Skeletal muscle satellite cell (primary cell): ENCODE results near the gene HTATIP2. TPM values are rescaled to one million over a fixed set of nuclear protein-coding genes. Genes with fewer than 3 reads are reported as not detected.

ENCODE experiments used
- H3K27me3 ChIP-seq: 2 replicates; pipeline ENCODE4 v1.7.0; 2013; ENCODE audit warnings: low read length; ENCODE audit not compliant: control insufficient read depth, insufficient read depth
- H3K36me3 ChIP-seq: 2 replicates; pipeline ENCODE4 v1.7.0; 2013; ENCODE audit warnings: mild to moderate bottlenecking, control low read depth, low read length; ENCODE audit not compliant: insufficient read depth
- H3K4me1 ChIP-seq: 2 replicates; pipeline ENCODE4 v1.7.0; 2013; ENCODE audit warnings: low read length; ENCODE audit not compliant: control insufficient read depth, insufficient read depth
- H3K4me2 ChIP-seq: 2 replicates; pipeline ENCODE4 v1.7.0; 2013; ENCODE audit warnings: mild to moderate bottlenecking, low read length
- H3K4me3 ChIP-seq: 2 replicates; pipeline ENCODE4 v1.7.0; 2013; ENCODE audit warnings: low read length
- H3K9ac ChIP-seq: 2 replicates; pipeline ENCODE4 v1.7.0; 2013; ENCODE audit warnings: mild to moderate bottlenecking, low read depth, low read length, moderate library complexity
- H3K9me3 ChIP-seq: replicated peaks from 2 replicates; pipeline ENCODE4 v1.7.0; 2013; ENCODE audit warnings: mild to moderate bottlenecking, control low read depth, low read length
- total RNA-seq: library from RNA; depleted of rRNA; stranded (reverse); fragments of >200 nt; gene quantifications from 2 replicates; pipeline ENCODE4 v1.2.3, GENCODE V29; 2012; rRNA removed

Gene HTATIP2
- total RNA-seq = 11.6 and 28.4 TPM in 2 replicates

DNA sequence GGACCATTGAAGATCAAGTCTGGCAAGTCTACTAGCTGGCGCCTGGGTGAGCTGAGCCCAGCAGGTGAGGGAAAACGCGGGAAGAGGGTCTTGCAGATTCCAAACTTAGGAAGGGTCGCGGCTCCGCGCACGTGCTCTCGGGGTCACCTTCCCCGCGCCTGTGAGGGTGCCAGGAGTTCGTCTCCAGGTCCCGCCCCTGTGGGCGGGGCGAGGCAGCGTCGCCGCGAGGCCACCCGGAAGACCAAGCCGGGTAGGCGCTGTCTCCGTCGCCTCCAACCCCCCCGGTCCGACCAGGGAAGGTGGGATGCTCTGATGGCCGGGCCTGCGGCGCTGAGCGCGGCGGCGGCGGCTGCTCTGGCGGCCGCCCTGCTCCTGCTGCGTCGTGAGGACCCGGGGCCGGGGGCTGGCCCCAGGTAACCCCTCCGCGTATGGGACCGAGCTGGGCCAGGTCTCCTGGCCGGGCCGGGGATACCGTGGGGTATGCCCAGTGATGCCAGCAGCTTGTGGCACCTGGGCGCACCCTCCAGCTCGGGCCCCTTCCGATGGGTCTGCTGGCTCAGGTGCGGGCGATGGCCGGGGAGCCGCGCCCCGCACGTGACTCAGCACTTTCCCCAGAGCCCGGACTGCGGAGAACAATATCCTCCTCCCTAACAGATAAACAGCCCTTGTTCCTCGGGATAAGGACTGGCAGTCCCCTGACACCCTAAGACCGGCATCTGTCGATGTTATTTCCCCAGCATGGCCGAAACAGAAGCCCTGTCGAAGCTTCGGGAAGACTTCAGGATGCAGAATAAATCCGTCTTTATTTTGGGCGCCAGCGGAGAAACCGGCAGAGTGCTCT is at the start of gene HTATIP2:
TSS of gene HTATIP2 (plus strand) at position 215 of the 841 bp plus-strand sequence. CDS start at position 739, 524 bp downstream.
- Histone ChIP-seq H3K9ac (peak within 1 kb of the TSS; percentile 87), H3K4me3 (peak within 1 kb of the TSS; percentile 75), H3K9me3 (no peaks in the 10 kb centered on the region), H3K4me2 (peak within 1 kb of the TSS; percentile 89), H3K36me3 (no peaks in the 10 kb centered on the region), H3K4me1 (peaks cover 62% of the 10 kb centered on the region), H3K27me3 (no peaks in the 10 kb centered on the region)

DNA sequence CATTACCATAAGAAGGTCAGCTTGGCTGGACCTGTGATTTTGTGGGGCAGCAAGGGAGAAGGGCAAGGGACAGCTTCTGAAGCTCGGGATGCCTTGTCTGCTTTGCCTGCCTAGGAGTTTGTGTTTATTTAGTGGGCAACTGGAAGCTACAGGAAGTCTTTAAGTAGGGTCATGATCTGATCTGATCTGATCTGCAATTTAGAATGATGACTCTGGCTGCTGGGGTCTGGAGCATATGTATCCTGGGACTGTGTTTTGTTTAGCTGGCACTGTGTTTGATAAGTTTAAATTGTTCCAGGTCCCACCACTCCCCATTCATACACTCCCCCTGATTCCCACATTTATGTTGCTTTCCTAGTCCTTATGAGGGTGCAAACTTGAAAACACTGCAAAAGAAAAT is 47.7 kb upstream of the HTATIP2 start:
- H3K4me2 ChIP-seq = no peak overlapping the region
- H3K36me3 ChIP-seq = no peaks in the 10 kb centered on the region
- H3K9me3 ChIP-seq = no peaks in the 10 kb centered on the region
- no peak overlapping the region for H3K9ac ChIP-seq
- H3K4me3 ChIP-seq = no peak overlapping the region
- peaks cover 45% of the 10 kb centered on the region for H3K27me3 ChIP-seq
- no peaks in the 10 kb centered on the region for H3K4me1 ChIP-seq

DNA sequence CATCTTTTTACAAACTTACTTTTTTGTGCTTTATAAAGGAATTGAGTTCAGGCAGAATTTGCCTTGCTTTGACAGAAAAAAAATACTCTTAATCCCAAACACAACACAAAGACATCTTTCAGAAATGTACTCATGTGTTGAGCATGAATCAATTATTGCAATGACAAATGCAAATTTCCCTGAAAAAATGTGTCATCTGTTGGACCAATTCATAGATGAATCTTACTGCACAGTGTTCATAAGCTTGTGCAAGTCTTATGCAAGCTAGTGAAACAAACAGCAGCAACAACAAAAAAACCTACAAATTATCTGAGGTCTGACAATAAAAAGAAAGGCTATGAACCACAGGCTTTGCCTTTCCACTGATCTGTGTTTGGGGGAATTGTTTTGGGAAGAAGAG is 42.3 kb upstream of the HTATIP2 start:
- H3K9ac ChIP-seq = no peak overlapping the region
- H3K4me3 ChIP-seq = no peak overlapping the region
- H3K27me3 ChIP-seq = peaks cover 52% of the 10 kb centered on the region
- no peaks in the 10 kb centered on the region for H3K9me3 ChIP-seq
- H3K36me3 ChIP-seq = no peaks in the 10 kb centered on the region
- no peak overlapping the region for H3K4me2 ChIP-seq
- H3K4me1 ChIP-seq = no peaks in the 10 kb centered on the region

DNA sequence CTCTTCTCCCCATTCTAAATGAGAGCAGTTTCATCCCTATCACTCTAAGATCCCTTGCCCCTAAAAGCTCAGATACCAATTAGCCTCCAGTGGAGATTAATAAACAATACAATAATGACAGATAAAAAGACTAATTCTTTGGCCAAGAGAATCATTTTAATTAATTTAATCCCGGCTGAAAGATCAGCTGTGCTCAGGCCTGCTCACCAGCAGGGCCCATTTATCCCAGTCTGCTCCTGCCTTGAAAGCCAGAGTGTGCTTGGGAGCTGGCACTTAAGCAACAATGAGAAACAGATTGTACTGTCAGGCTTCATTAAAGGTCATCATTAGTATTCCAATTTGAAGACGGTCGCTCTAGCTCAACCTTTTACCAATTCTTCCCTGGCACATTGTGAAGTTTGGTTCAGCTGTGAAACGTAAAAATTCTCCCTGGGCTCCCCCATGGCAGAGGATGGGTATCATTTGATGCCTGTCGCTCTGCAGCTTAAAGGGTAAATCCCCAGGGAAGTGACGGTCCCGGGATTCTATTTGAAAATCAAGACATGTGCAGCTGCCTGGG is 36.1 kb upstream of the HTATIP2 start:
- no peaks in the 10 kb centered on the region for H3K9me3 ChIP-seq
- no peaks in the 10 kb centered on the region for H3K4me1 ChIP-seq
- H3K27me3 ChIP-seq = peaks cover 64% of the 10 kb centered on the region
- no peak overlapping the region for H3K4me2 ChIP-seq
- H3K4me3 ChIP-seq = no peak overlapping the region
- H3K9ac ChIP-seq = no peak overlapping the region
- no peaks in the 10 kb centered on the region for H3K36me3 ChIP-seq

DNA sequence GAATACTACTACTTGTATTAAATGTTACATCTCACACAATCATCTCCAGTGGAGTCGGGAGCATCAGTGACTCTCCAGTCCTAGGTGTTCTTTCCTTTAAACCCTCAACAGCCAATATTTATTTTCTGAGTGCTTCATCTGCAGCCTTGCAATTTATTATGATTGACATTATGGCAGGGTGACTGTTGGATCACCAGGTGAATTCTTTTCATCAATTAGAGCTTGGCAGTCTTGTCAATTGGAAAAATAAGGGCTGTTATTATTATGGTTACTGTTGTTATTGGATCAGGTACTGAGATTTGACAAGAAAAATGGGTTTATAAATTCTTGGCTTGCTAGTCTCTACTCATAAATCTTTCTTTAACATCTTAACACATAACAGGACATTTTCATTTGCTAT is 27.5 kb upstream of the HTATIP2 start:
- no peak overlapping the region for H3K9ac ChIP-seq
- no peak overlapping the region for H3K4me3 ChIP-seq
- no peaks in the 10 kb centered on the region for H3K4me1 ChIP-seq
- no peaks in the 10 kb centered on the region for H3K9me3 ChIP-seq
- no peak overlapping the region for H3K4me2 ChIP-seq
- H3K27me3 ChIP-seq = peaks cover 87% of the 10 kb centered on the region
- no peaks in the 10 kb centered on the region for H3K36me3 ChIP-seq

DNA sequence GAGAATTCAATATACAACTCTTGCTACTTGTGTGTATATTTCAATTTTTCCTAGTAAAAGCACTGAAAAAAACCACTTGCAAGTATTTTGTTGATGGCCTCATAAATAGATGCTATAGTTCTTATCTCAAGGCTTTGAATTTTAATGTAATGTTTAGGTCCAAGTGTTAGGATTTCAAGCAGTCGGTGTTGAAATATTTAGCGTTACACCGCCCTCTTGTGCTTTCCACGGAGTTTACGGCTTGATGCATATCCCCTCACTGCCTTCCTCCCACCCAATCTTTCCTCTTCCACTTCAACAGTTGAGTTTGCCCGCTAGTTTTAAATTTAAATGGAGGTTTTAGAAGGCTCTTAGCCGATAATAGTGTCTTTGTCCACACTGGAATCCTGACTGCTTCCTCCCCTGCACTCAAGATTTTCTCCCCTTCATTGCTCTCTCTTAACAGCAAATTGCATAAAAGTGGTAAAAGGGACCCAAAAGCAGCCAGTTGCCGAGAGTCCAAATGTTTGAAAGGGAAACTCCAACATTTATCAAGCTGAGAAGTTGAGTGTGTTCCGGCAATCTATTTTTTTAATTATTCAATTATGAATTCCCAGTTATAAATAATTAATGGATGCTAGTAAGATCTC is 25.9 kb upstream of the HTATIP2 start:
- Histone ChIP-seq H3K27me3 (peaks cover 88% of the 10 kb centered on the region), H3K9me3 (no peaks in the 10 kb centered on the region), H3K4me2 (no peak overlapping the region), H3K9ac (no peak overlapping the region), H3K4me3 (no peak overlapping the region), H3K4me1 (no peaks in the 10 kb centered on the region), H3K36me3 (no peaks in the 10 kb centered on the region)

DNA sequence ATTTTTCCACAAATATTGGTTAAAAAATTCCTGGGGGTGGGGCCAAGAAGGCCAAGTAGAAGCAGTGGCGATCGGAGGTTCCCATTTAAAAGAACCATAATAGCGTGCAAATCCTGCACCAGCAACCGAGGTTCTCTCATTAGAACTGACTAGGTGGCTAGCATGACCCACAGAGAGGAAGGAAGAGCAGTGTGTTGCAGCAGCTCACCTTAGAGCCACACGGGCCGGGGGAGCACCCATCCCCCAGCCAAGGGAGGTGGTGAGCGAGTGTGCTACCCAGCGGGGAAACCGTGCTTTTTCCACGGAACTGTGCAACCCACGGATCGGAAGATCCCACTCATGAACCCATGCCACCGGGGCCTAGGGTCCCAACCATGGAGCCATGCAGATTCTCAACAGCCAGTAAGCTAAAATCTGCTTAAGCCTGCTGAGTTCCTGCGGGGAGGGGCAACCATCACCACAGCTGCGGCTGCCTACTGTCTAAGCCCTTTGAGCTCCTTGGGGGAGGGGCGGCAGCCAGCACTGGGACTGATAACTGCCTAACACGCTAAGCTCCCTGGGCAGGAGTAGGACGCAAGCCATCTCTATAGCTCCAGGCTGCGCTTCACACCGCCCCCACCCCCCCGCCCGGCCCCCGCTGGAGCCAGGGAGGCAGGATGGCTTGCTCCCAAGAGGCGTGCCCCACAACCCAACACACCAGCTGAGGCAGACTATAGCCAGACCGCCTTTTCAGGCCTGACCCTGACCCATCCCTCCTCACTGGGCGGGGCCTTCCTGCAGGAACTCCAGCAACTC is 21.0 kb upstream of the HTATIP2 start:
- peaks cover 85% of the 10 kb centered on the region for H3K27me3 ChIP-seq
- no peaks in the 10 kb centered on the region for H3K9me3 ChIP-seq
- no peaks in the 10 kb centered on the region for H3K4me1 ChIP-seq
- H3K4me2 ChIP-seq = no peak overlapping the region
- H3K36me3 ChIP-seq = no peaks in the 10 kb centered on the region
- H3K4me3 ChIP-seq = no peak overlapping the region
- no peak overlapping the region for H3K9ac ChIP-seq

DNA sequence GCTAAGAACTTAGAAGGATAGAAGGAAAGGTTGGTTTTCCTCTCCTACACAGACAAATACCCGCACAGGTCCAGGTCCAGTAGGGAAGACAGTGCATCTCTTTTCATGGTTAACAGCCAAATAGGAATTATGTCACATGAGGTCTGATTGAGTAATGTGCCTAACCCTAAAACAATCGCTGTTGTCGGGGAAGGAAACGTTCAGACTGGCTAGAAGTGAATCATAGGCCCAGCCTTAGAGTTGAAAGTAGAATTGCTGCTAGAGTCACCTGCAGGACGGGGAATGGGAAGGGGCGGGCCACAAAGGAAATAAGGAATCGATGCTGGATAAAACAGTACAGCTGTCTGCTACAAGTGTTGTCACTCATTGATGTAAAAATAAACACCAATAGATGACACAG is 12.4 kb upstream of the HTATIP2 start:
- Histone ChIP-seq H3K27me3 (peaks cover 43% of the 10 kb centered on the region), H3K36me3 (no peaks in the 10 kb centered on the region), H3K4me3 (no peak overlapping the region)

DNA sequence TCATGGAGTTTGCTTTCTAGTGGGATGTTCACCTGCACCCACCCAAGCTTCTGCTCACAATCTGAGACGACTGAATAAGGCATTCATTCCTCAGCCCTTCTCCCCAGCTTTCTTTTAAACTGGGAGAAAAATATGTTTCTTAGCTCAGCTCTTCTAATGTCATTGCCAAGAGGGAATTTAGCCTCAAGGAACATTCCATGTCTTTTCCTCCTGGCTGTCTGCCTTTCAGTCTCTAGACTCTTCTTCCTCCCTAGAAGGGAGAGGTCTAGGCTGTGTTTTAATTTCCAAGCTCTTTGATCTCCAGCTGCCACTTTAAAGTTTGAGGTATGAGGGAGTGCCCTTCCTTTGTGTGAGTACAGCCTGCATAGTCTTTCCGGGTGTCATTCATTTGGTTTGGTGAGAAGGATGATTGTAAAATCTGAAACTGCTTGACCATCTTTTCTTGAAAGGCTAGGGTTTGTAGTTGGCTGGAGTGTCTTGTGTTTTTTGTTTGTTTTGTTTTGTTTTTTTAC is 11.7 kb upstream of the HTATIP2 start:
- Histone ChIP-seq H3K27me3 (peaks cover 43% of the 10 kb centered on the region), H3K4me1 (no peaks in the 10 kb centered on the region)

More for the DNA sequence above, 12.4 kb upstream of the HTATIP2 start:
- Histone ChIP-seq H3K4me2 (no peak overlapping the region), H3K9ac (no peak overlapping the region), H3K9me3 (no peaks in the 10 kb centered on the region), H3K4me1 (no peaks in the 10 kb centered on the region)

DNA sequence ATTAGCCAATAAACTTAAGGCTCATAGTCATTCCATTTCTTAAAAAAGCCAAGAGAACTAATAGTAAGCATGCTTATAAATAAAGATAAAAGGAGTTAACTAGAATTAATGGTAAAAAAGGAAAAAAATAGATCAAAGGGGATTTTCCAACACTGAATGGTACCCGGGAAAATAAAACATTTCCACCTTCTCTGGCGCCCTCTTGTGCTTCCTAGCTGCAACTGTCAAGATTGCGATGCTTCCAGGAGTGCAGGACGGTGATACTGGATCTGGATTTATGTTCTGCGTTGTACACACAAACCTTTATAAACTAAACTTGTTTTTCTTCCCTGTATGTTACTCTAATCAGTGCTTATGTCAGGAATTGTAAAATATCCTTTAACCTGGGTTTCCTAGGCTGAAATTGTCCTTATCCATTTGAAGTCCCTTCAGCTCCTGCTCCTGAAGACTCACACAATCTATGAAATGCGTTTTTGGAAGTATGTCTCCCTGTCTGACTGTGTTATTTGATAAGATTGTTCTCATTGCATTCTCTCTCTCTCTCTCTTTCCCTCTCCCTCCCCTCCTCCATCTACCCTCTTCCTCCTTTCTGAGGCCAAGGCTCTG is 9.6 kb upstream of the HTATIP2 start:
- Histone ChIP-seq H3K9ac (no peak overlapping the region), H3K36me3 (no peaks in the 10 kb centered on the region), H3K4me1 (no peaks in the 10 kb centered on the region), H3K4me3 (no peak overlapping the region), H3K4me2 (no peak overlapping the region), H3K9me3 (no peaks in the 10 kb centered on the region), H3K27me3 (peaks cover 40% of the 10 kb centered on the region)

More for the DNA sequence above, 11.7 kb upstream of the HTATIP2 start:
- Histone ChIP-seq H3K36me3 (no peaks in the 10 kb centered on the region), H3K4me2 (no peak overlapping the region), H3K9me3 (no peaks in the 10 kb centered on the region), H3K9ac (no peak overlapping the region), H3K4me3 (no peak overlapping the region)
